B cell (primary cell): Measurements from ENCODE around the gene APMAP. TPM values are rescaled to one million over a fixed set of nuclear protein-coding genes. Genes with fewer than 3 reads are reported as not detected.

ENCODE experiments used
- ATAC-seq: fragments of 200-7000 bp; cut with Tn5 transposase; one replicate; pipeline ENCODE4 v1.10.0; 2021; ENCODE audit warnings: low read depth, mild to moderate bottlenecking, moderate number of reproducible peaks, moderate library complexity
- CTCF ChIA-PET: fragments of 350-600 bp; sonication (Branson Sonifier 250); formaldehyde crosslinking; loops from one replicate; lab custom pipeline; 2021; ENCODE audit warnings: antibody characterized with exemption, inconsistent platforms; lab: Charles Lee
- POLR2A ChIA-PET: fragments of 350-600 bp; sonication (Branson Sonifier 250); formaldehyde crosslinking; loops from one replicate; lab custom pipeline; 2021; ENCODE audit warnings: antibody characterized with exemption; lab: Charles Lee
- DNase-seq: peaks from one replicate; pipeline ENCODE4 v3.0.0; 2013
- H2AFZ ChIP-seq: 2 replicates; pipeline ENCODE4 v1.6.1; 2012; ENCODE audit warnings: mild to moderate bottlenecking, low read depth, low read length; ENCODE audit not compliant: insufficient read depth, poor library complexity, severe bottlenecking
- H3K27ac ChIP-seq, 2 donors: 1 replicate in 1 of 2; 2 replicates in 1 of 2; pipeline ENCODE4 v1.5.1; 2012 to 2013; ENCODE audit warnings: low read length in 2 of 2, mild to moderate bottlenecking in 2 of 2, moderate library complexity in 1 of 2
- H3K27me3 ChIP-seq, 4 experiments: fragments of 200-600 bp in 1 of 4; sonication (generic) in 1 of 4; replicated peaks in 1 of 4; 1 replicate in 2 of 4; 2 replicates in 2 of 4; pipeline versions ENCODE4 v1.6.1 to v1.7.0; 2013 to 2016; ENCODE audit warnings: low read length in 3 of 4, mild to moderate bottlenecking in 2 of 4, mixed read lengths in 1 of 4, moderate library complexity in 1 of 4; ENCODE audit not compliant: insufficient read depth in 4 of 4, control insufficient read depth in 3 of 4; ENCODE audit errors: control extremely low read depth in 1 of 4
- H3K36me3 ChIP-seq, 2 experiments: replicated peaks in 1 of 2; 1 replicate in 1 of 2; 2 replicates in 1 of 2; pipeline versions ENCODE4 v1.6.1 to v1.7.1; 2013; ENCODE audit warnings: low read length in 1 of 2; ENCODE audit not compliant: insufficient read depth in 2 of 2, control insufficient read depth in 1 of 2; ENCODE audit errors: control extremely low read depth in 1 of 2, extremely low read depth in 1 of 2
- H3K4me1 ChIP-seq, 2 donors: fragments of 200-600 bp in 1 of 2; sonication (generic) in 1 of 2; 1 replicate in 1 of 2; 2 replicates in 1 of 2; pipeline versions ENCODE4 v1.5.1 to v1.6.1; 2013 to 2017; ENCODE audit warnings: low read length in 2 of 2; ENCODE audit not compliant: control insufficient read depth in 2 of 2, insufficient read depth in 2 of 2
- H3K4me2 ChIP-seq: replicated peaks from 2 replicates; pipeline ENCODE3; 2012; ENCODE audit warnings: mild to moderate bottlenecking, low read depth, low read length; ENCODE audit not compliant: poor library complexity, severe bottlenecking
- H3K4me3 ChIP-seq, 5 experiments: fragments of 200-600 bp in 1 of 5; sonication (generic) in 1 of 5; 1 replicate in 3 of 5; 2 replicates in 2 of 5; pipeline versions ENCODE4 v1.5.1 to v1.7.0; 2011 to 2016; ENCODE audit warnings: low read length in 4 of 5, mild to moderate bottlenecking in 4 of 5, low read depth in 2 of 5, control low read depth in 1 of 5, moderate library complexity in 1 of 5; ENCODE audit not compliant: insufficient read depth in 1 of 5; ENCODE audit errors: control extremely low read depth in 1 of 5, extremely low read depth in 1 of 5
- H3K79me2 ChIP-seq: fragments of 200-600 bp; sonication (generic); one replicate; pipeline ENCODE4 v1.6.0; 2016; ENCODE audit warnings: low read length; ENCODE audit not compliant: control insufficient read depth, insufficient read depth
- H3K9ac ChIP-seq: fragments of 200-600 bp; sonication (generic); 2 replicates; pipeline ENCODE4 v1.6.1; 2017; ENCODE audit warnings: mild to moderate bottlenecking, low read length, moderate library complexity
- H3K9me3 ChIP-seq, 3 donors: one replicate each; pipeline versions ENCODE4 v1.6.1 to v1.7.1; 2013; ENCODE audit warnings: low read length in 2 of 3; ENCODE audit not compliant: control insufficient read depth in 2 of 3, insufficient read depth in 1 of 3; ENCODE audit errors: control extremely low read depth in 1 of 3
- H4K20me1 ChIP-seq: 2 replicates; pipeline ENCODE4 v1.6.0; 2012; ENCODE audit warnings: mild to moderate bottlenecking, low read length; ENCODE audit not compliant: insufficient read depth, control insufficient read depth, poor library complexity, severe bottlenecking
- H3K27ac Mint-ChIP-seq: one replicate; pipeline ENCODE4 v1.8.0; 2021; ENCODE audit warnings: mixed read lengths
- H3K27me3 Mint-ChIP-seq: one replicate; pipeline ENCODE4 v1.8.0; 2021; ENCODE audit warnings: mixed read lengths
- H3K4me1 Mint-ChIP-seq: one replicate; pipeline ENCODE4 v1.8.0; 2021; ENCODE audit warnings: mixed read lengths
- H3K4me3 Mint-ChIP-seq: one replicate; pipeline ENCODE4 v1.8.0; 2021; ENCODE audit warnings: mixed read lengths
- H3K9me3 Mint-ChIP-seq: one replicate; pipeline ENCODE4 v1.8.0; 2022; ENCODE audit warnings: mixed read lengths; ENCODE audit not compliant: insufficient read depth
- CTCF ChIP-seq: fragments of 200-600 bp; IDR thresholded peaks from one replicate; pipeline ENCODE4 v1.8.0; 2022; ENCODE audit warnings: antibody characterized with exemption, mild to moderate bottlenecking
- EZH2 ChIP-seq: IDR thresholded peaks from 2 replicates; pipeline ENCODE4 v1.6.1; 2012; ENCODE audit warnings: borderline replicate concordance, low read depth, mild to moderate bottlenecking, moderate library complexity, low read length; ENCODE audit not compliant: insufficient read depth, poor library complexity, severe bottlenecking
- WGBS: methylation state at CpG from one replicate; pipeline ENCODE4 v1.1.5; 2013; ENCODE audit warnings: missing lambda C conversion rate; ENCODE audit not compliant: insufficient coverage; 5-methylcytosine and 5-hydroxymethylcytosine counted together
- intact Hi-C: fragments of 100-400 bp; cut with micrococcal nuclease; formaldehyde crosslinking; loops from one replicate; pipeline ENCODE4 v1.10.0; 2022
- polyA plus RNA-seq: library from polyadenylated mRNA; depleted of rRNA; stranded (reverse); fragments of >200 nt; gene quantifications from 2 replicates; pipeline ENCODE4 v1.2.3, GENCODE V29; 2012
- total RNA-seq, 2 donors: library from RNA; stranded (reverse); fragments of 120-200 nt in 1 of 2; gene quantifications; 1 replicate in 1 of 2; 2 replicates in 1 of 2; pipeline versions ENCODE4 v1.2.3 to v1.2.4, GENCODE V29; 2013 to 2022

Gene APMAP
- total and polyA plus RNA-seq, 2 donors (not counting 1 experiment from before 2014, with no cell fraction given): 9.1 to 28.0 TPM

- H3K4me2 ChIP-seq: no peak overlapping the region
- H3K36me3 ChIP-seq: peaks cover 5 to 26% of the 10 kb centered on the region in 2 experiments
- intact Hi-C loops: no loop called here
- H3K27me3 ChIP-seq: no peaks in the 10 kb centered on the region
- H3K4me3 Mint-ChIP-seq: no peak overlapping the region
- H3K9me3 Mint-ChIP-seq: no peaks in the 10 kb centered on the region
- DNase-seq (no peak), ATAC-seq (no peak)
- no peaks in the 10 kb centered on the region for H3K27me3 Mint-ChIP-seq
- H3K4me1 Mint-ChIP-seq: peaks cover 17% of the 10 kb centered on the region
- no peak overlapping the region for H3K27ac Mint-ChIP-seq
- H3K4me1 ChIP-seq: peaks cover 5 to 10% of the 10 kb centered on the region in 2 donors
- TF ChIP-seq EZH2: no peak
- TF ChIP-seq CTCF: no peak
- 92% methylated on average over 13 of the region's 20 CpGs for WGBS
- no peaks in the 10 kb centered on the region for H3K9me3 ChIP-seq
- H3K27ac ChIP-seq: no peak overlapping the region
- H3K79me2 ChIP-seq: no peaks in the 10 kb centered on the region
- no peak overlapping the region for H3K9ac ChIP-seq
- H3K4me3 ChIP-seq: no peak overlapping the region
- CTCF ChIA-PET: no interaction called here
- POLR2A ChIA-PET: no interaction called here
- no peak overlapping the region for H2AFZ ChIP-seq
- H4K20me1 ChIP-seq: no peaks in the 10 kb centered on the region
These were observed 33.8 kb downstream of the APMAP start for GRCh38 chr20:24958506-24959385.

GRCh38 chr20:24957326-24958016 lies 35.1 kb downstream of the APMAP start:
- ATAC-seq (no peak), DNase-seq (no peak)
- Mint-ChIP-seq H3K4me1 (peaks cover 18% of the 10 kb centered on the region), H3K27me3 (no peaks in the 10 kb centered on the region), H3K27ac (no peak overlapping the region), H3K9me3 (no peaks in the 10 kb centered on the region), H3K4me3 (no peak overlapping the region)
- 98% methylated on average over 17 of the region's 18 CpGs for WGBS
- no peak overlapping the region for H3K4me3 ChIP-seq
- no peaks in the 10 kb centered on the region for H3K79me2 ChIP-seq
- ChIA-PET POLR2A (no interaction called here), CTCF (no interaction called here)
- no peaks in the 10 kb centered on the region for H4K20me1 ChIP-seq
- no peaks in the 10 kb centered on the region for H3K9me3 ChIP-seq
- H3K4me2 ChIP-seq: no peak overlapping the region
- intact Hi-C loops: no loop called here
- H3K27me3 ChIP-seq: no peaks in the 10 kb centered on the region
- TF ChIP-seq CTCF: no peak
- TF ChIP-seq EZH2: no peak
- peaks cover 5 to 10% of the 10 kb centered on the region in 2 donors for H3K4me1 ChIP-seq
- H3K9ac ChIP-seq: no peak overlapping the region
- peaks cover 0 to 13% of the 10 kb centered on the region in 2 experiments for H3K36me3 ChIP-seq
- no peak overlapping the region for H3K27ac ChIP-seq
- H2AFZ ChIP-seq: no peak overlapping the region
